ENCODE data around the gene CCDC81.
"Not testable (repeated sequence)": the region's sequence is repeated elsewhere in the genome, so short reads cannot be mapped to it uniquely, and the experiment has no call there.

DNA sequence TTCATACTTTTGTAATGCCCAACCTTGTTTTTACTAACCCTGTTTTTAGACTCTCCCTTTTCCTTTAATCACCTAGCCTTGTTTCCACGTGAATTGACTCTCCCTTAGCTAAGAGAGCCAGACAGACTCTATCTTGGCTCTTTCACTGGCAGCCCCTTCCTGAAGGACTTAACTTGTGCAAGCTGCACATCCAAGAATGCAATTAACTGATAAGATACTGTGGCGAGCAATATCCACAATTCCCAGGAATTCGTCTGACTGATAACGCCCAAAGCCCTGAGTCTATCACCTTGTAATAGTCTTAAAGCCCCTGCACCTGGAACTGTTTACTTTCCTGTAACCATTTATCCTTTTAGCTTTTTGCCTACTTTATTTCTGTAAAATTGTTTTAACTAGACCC, 48.8 kb downstream of the CCDC81 start:
- TF ChIP-seq, protein P1, sequence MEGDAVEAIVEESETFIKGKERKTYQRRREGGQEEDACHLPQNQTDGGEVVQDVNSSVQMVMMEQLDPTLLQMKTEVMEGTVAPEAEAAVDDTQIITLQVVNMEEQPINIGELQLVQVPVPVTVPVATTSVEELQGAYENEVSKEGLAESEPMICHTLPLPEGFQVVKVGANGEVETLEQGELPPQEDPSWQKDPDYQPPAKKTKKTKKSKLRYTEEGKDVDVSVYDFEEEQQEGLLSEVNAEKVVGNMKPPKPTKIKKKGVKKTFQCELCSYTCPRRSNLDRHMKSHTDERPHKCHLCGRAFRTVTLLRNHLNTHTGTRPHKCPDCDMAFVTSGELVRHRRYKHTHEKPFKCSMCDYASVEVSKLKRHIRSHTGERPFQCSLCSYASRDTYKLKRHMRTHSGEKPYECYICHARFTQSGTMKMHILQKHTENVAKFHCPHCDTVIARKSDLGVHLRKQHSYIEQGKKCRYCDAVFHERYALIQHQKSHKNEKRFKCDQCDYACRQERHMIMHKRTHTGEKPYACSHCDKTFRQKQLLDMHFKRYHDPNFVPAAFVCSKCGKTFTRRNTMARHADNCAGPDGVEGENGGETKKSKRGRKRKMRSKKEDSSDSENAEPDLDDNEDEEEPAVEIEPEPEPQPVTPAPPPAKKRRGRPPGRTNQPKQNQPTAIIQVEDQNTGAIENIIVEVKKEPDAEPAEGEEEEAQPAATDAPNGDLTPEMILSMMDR (conservative IDR thresholded peaks at IDR 0.05; ENCODE audit: low read depth, low read length): not testable (repeated sequence)
- TF ChIP-seq EZH2 (IDR thresholded peaks at IDR 0.05; ENCODE audit: borderline replicate concordance, low read depth, low read length, poor library complexity, severe bottlenecking): not testable (repeated sequence)
